ENCODE measurements around the gene YBEY.

DNA sequence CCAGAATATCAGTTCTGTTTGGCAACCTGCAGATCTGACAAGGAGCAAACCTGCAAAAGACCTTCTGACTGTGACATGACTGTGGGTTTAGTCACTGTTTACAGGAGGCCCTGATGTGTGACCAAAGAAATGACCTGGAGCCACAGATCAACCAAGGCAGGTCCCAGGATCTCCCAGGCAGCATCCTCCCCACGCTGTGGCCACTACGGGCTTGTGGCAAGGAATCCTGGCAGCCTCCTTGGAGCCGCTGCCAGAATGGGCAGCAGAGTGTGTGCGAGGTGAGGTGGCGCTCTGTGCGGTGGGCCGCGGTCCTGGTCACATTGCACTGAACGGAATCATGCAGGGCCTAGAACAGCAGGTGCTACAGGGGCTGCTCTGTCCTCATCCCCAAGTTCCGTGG lies 16.7 kb upstream of the YBEY start:
- TF ChIP-seq, protein P1, sequence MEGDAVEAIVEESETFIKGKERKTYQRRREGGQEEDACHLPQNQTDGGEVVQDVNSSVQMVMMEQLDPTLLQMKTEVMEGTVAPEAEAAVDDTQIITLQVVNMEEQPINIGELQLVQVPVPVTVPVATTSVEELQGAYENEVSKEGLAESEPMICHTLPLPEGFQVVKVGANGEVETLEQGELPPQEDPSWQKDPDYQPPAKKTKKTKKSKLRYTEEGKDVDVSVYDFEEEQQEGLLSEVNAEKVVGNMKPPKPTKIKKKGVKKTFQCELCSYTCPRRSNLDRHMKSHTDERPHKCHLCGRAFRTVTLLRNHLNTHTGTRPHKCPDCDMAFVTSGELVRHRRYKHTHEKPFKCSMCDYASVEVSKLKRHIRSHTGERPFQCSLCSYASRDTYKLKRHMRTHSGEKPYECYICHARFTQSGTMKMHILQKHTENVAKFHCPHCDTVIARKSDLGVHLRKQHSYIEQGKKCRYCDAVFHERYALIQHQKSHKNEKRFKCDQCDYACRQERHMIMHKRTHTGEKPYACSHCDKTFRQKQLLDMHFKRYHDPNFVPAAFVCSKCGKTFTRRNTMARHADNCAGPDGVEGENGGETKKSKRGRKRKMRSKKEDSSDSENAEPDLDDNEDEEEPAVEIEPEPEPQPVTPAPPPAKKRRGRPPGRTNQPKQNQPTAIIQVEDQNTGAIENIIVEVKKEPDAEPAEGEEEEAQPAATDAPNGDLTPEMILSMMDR (IDR thresholded peaks at IDR 0.05; ENCODE audit: borderline replicate concordance, extremely low read depth, low read length, poor library complexity, severe bottlenecking) = no peak
- no peak for TF ChIP-seq EZH2 (IDR thresholded peaks at IDR 0.05; ENCODE audit: borderline replicate concordance, low read depth, low read length, severe bottlenecking)
